HG03575 (cell line): ENCODE measurements around the gene RASSF4.
A peak's percentile ranks its signal among the peaks of the same experiment; 100 is the strongest.

Source experiments
- ATAC-seq: cut with Tn5 transposase; IDR thresholded peaks from one replicate; pipeline ENCODE4 v1.9.1; 2021; ENCODE audit not compliant: unreplicated experiment, insufficient number of reproducible peaks, low FRiP score; ENCODE audit errors: extremely low read depth

Gene RASSF4

DNA sequence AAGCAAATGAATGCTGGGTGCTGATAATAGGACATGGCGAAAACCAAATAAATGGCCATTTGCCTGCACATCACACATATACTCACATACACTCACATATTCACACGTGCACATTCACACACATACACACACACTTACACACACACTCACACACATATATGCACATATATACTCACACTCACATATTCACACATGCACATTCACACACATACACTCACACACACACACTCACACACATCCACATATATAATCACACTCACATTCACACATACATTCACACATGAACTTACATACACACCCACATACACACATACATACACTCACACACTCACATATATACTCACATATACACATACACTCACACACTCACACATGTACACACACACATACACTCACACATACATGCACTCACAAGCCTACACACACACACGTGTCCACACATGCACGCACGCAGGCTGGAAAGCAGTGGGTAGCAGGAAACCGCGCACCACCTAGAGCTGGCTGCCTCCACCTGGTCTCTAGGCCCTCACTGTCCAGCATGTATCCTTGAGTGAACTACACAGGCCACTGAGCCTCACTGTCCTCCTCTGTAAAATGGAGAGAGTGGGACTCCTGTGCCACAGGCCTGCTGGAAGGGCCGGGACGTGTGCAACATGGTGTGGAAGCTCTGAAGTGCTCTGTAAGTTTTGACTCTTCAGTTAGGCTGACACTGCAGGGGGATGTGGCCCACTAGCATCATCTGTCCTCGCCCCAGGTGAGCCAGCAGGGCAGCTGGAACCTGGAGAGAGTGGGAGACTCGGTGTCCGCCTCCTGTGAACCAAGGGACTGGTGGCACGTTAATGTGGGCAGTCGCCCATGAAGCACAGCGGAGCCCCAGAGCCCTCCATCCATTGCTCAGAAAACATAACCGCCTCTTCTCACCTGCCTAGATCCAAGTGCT lies 33.5 kb upstream of the RASSF4 start:
- no peak for ATAC-seq

DNA sequence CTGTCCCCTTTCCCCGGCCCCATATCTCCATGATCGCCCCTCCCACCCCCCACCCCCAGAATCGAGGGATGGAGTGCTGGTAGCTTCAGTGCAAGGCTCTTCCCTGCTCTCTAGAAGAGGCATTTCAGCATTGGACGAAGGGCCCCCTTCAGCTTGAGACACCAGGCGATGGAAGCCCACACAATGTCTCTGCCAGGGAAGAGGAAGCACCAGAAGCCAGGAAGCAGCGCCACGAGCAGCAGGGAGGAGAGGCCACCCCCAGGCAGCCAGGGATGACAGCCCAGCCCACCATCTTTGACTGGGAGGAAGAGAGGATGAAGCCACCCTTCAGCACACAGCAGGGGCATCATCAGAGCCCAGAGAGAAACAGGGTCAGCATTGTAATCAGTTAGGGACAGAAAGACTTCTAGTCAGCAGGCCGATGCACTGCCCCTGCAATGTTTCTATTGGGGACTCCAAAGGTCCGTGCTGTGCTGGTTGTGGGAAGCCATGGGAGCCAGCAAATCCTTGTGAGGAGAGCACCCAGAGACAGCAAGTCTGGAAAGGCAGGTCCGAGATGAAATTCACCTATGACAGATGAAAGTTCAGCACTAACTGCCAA lies 32.8 kb upstream of the RASSF4 start:
- ATAC-seq: no peak

DNA sequence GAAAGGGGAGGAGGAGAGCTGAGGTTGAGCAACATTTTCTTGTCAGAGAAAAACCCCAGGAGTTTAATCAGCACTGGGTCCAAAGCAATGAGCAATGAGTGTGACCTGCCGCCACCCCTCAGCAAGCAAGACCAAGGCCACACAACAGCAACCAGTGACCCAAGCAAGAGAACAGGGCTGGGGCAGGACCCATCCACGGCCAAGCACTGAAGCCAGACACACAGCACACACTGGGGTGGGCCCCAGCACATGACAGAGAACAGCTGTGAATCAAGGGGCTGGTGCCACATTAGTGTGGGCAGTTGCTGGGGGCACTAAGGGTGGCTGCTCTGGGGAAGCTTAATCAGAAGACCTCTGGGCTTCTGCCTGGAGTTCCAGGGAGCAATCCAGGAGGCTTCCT lies 32.2 kb upstream of the RASSF4 start:
- no peak for ATAC-seq

DNA sequence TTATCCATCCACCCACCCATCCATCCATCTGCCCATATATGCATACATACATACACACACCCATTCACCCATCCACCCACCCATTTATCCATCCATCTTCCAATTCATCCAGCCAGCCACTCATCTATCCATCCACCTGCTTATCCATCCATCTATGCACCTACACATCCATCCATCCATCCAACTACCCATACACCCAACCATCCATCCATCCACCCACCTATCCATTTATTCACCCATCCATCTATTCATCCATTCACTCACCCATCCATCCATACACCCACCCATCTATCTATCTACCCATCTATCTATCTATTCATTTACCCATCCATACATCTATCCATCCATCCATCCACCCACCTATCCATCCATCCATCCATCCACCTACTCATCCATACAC lies 31.1 kb upstream of the RASSF4 start:
- ATAC-seq: no peak

DNA sequence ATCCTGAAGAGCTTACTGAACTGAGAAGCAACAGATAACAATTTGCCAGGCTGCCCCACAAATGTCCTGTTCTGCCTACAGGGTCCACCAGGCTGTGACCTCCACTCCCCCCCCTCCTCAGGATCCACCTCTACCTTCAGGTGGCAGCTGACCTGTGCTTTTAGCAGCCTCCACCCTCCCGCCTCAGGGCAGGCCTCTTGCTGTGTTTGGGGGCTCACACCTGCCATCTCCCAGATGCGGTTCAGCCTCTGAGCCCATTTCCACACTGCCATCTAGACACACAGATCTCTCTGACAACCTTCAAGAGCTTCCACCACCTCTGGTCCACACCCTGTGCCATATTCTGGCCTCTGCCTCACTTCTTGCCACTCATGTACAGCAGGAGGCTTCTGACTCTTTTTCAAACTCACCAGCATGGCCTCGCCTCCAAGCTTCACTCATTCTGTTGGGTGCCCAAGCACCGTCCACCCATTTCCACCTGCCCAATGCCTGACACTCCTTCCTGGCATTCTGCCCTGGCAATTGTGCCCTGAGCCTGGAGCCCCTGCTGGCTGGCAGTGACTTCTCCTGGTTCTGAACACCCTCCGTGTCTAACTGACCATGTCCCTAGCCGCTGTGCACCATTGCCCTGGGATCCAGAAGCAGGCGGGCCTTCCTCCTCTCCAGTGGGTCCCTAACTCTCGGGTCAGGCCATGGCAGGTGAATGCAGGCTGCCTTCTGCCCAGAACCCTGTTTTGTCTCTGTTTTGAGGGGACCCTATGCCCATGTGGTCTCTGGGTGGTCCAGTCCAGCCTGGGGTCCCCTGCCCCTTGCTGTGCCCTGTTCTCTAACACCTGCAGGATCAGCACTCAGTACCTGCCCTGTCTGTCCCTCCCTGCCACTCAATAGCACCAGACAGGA lies 30.0 kb upstream of the RASSF4 start:
- ATAC-seq: no peak

DNA sequence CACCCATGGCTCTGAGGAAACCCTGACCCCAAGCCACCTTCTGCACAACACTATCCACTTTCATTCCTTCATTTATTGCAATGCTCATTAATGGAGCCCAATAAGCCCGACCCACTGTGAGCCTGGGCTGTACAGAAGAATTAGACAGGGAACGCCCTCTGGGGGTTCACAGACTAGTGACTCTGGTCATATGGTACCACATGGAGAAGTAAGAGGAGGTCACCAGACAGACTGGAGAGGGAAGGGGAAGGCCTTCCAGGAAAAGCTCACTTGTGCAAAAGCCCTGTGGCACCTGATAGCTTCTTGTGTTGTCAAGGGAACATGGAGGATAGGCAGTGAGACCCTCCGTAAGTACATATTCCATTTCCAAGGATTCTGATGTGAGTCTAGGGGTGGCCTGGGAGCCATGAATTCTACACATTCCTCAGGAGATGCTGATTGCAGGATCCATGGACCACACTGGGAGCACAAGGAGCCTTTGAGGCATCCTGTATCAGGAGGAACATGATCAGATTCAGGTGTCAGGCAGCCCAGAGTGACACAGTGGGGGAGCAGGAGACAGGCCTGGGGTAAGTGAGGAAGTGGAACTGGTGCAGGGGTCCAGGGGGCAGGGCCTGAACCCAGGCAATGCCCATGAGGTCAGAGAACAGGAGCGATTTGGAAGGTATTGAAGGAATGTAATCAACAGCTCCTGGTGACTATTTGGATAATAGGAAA lies 28.5 kb upstream of the RASSF4 start:
- ATAC-seq: no peak

DNA sequence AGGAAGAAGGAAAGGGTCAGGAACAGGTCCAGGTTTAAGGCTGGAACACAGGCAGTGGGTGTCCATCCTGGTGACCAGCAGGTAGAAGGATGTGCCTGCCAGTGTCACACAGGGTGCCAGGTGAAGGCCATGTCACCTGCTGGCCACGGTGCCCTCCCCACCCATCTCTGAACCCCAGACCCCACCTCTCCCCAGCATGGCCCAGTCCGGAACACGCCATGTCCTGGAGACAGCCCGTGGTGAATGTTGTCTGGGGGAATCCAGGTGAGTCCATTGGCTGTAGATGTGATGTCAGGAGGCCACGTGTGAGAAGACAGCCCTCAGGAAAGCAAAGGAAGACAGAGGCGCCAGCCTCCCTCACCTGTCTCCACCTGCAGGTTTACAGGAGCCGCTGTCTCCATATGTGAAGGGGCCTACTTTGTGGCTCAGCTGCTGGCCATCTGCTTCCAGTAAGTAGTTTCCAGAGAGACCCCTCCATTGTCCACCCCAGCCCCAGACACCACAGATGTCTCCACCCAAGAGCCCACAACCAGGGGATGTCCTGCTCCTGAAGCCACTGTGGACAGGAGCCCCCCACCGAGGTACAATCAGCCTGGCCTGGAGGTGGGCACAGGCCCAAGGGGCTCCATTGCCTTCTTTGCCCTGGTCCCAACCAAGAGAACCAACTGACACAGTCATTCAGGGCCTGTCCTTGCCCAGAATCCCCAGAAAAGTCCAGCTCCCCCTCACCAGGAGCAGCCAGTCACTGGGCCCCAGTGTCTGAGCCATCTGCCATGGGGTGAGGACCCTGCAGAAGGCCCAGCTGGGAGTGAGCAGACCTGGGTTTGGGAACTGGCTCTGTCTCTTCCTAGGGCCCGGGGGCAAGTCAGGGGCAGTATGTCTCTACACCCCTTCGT lies 27.7 kb upstream of the RASSF4 start:
- ATAC-seq: no peak

DNA sequence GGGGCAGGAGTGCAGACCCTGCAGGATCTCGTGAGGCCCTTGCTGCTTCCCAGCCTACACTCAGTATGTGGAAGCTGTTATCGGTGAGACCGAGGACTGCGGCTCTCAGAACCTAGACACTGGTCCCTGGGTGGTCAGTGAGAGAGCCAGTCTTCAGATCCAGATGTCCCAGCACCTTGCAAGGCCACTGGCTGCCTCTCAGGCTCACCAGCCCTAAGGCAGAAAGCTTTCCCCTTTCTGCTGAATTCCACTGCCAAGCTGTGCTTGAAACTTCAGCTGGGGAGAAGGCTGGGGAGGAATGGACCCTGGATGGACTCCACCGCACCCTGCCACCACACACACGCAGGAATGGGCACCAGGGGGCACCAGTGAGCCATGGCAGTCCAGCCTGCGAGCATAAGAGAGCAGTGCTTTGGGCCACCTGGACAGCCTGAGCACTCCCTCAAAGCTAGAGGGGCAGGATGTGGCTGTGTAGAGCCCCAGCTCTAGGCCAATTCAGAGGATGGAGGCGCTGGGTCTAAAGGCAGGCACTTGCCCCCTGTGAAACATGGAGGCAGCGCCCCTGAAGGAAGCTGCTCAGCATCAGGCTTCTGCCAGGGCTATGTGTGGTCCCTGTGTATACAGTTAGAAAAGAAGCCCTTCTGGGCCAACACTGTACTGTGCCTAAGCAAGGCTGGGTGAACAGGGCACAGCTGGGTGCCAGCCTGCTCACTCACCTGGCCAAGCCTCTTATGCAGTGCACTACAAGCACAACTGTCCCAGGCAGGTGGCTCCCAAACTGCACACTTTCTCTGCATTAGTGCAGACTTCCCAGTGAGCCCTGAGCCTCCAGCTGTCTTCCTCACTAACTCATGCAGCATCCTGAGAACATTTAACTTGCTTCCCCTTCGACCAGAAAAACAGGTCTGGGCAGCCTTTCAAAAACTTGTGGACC lies 26.8 kb upstream of the RASSF4 start:
- peak; percentile 53 for ATAC-seq

DNA sequence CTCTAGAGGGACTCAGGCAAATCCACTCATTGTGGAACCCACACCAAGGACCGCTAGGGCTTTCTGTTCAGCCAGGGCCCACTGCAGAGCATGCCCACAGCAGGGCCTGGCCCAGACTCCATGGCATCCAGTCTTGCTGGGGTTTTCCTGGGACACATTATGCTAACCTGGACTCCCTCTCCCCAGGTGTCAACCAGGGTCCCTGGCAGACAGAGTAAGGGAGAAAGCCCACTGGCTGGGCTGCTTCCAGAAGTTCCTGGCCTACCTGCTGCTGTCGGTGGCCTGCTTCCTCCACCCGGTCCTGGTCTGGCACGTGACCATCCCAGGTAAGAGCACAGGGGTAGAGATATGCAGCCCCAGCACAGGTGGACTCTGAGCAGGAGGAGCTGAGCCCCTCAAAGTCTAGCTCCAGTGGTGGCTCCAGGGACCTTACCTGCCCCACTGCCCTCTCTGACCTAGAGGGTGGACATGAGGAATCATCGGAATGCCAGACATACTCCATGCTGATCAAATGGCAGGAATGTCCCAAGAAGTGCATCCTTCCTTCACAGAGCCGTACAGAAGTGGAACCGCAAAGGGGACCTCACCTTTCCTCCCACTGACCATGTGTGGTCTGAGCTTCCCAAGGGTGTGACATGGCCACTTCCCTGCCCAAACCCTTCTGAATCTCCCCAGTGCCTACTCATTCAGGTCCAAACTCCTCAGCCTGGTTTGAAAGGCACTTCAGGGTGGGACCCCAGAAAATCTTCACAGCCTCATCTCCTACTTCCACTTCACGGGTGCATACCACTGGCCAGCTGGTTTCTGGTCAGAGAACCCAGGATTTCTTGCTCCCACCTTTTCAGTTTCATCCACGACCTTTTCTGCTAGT lies 25.9 kb upstream of the RASSF4 start:
- no peak for ATAC-seq

DNA sequence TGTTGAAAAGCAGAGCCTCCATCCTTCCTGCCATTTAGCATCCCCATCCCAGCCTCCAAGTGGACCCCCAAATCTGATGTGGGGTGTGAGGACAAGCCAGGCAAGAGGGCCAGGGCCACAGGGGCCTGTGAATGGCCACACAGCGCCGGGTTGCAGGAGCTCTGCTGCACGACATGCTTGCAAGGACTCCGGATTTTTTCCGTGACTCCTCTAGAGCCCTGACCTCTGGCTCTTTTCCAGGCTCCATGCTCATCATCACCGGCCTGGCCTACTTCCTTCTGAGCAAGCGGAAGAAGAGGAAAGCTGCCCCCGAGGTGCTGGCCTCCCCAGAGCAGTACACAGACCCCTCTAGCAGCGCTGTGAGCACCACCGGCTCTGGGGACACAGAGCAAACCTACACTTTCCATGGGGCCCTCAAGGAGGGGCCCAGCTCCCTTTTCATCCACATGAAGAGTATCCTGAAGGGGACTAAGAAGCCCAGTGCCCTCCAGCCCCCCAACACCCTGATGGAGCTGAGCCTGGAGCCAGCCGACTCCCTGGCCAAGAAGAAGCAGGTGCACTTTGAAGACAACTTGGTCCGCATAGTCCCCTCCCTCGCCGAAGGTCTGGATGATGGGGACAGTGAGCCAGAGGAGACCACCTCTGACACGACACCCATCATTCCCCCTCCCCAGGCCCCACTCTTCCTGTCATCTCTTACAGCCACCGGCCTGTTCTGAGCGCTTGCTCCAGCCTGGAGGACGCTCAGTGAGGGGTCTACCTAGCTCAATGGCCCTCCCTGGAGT lies 25.0 kb upstream of the RASSF4 start:
- ATAC-seq: no peak

DNA sequence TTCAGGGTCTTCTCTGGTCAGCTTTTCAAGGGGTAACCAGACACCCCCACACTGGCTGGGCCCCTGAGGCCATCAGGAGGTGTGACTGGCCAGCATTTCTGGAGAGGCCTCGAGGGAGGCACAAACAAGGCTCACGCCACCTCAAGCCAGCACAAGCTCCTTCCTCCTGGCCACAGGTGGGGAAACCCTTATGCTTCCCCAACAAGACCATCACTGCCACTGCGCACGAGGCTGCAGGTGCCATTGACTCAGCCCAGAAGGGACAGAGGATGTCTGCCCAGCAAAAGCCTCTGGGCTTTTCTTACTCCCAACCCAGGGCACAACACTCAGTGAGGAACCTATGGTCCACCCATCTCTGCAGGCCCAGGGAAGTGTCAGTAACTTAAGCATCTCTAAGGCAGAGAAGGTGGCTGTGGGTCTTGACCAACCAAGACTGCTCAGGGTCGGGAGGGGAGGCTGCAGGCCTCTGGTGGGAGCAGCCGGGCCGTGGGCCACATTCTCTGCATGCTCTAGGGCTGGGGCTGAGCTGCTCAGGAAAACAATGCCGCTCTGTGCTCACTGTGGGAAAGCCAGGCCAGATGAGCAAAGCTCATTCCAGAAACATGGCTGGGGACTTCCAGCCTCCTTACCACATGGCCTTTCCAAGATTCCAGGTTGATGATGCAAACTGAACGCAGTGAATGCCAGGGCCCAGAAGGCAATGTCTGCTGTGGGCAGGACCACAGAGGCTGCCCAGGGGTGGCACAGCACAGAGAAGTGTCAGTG lies 24.2 kb upstream of the RASSF4 start:
- ATAC-seq: no peak

DNA sequence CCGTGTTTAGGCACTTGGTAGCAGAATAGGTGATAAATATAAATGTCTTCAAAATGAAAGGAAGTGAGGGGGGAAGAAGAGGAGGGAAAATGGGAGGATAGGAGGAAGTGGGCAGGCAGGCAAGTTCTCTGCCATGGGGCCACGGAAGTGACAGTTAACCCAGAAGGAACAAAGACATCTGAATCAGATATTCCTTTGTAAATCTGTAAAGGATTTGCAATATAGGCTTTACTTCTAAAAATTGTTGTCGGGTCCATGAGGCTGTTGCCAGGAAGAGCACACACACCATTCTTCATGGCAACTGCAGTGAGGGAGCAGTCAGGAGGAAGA lies 23.7 kb upstream of the RASSF4 start:
- no peak for ATAC-seq

DNA sequence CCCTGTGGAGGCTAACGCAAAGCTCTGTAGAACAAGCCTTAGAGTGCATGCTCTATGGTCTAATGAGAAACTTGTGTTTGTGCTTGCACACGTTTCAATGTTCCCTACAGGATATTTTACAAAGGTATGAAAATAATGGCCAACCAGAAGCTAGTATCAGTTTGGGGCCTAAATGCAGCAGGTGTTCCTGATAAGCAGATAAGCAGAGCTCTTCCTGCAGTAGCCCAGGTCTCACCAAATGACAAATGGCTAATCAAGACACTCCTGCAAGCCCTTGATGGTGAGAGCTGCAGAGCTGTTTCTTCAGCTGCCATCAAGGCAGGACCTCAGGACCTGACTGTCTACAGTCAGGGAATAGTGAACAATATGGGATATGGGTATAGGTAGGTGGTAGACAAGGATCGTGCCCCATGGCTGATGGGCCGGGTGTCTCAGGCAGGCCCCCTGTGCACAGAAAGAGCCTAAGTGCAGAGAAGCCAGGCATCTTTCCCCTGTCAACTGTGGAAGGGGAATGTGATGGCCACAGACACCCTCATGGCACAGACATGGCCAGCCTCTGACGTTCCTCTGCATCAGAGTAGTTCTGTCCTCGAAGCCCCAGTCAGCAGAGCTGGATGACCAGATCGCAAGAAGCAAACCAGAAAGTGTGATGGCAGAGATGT lies 23.2 kb upstream of the RASSF4 start:
- ATAC-seq: no peak

DNA sequence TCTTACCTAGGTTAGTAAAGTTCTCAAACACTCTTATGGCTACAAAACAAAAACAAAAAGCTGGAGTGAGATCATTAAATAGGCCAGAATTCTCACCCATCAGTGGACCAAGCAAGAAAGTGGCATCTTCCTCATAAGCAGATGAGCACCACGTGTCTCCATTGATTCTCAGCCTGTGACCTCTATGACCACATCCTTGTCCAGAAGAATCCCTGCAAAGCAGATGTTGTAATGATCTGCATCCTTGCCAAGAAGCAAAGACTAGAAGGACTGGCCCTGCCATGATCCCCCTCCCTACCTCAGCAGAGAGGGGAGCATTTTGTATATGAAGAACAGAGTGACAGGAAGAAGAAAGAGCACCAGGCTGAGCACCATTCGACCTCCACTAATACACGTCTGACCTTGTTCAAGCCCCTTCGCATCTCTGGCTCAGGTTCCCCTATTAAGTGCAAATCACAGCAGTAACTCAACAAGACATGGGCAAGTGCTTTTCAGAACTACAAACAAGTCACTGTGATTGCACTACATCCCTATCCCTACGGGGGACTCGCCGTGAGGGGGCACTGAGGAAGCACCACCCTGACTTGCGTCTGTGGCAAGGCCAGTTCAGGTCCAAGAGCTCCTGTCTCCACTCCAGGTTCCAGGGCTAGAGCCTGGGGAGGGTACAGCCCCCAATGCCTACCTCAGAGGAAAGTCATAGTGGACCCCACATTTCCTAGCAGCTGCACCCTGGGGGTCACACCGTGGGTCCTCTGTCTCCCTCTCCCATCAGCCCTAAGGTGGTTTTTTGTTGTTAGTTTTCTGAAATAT lies 22.2 kb upstream of the RASSF4 start:
- ATAC-seq: no peak
